GM18951 (cell line): Measurements from ENCODE around the gene FIS1.
A peak's percentile ranks its signal among the peaks of the same experiment; 100 is the strongest.
"Not testable (repeated sequence)": the region's sequence is repeated elsewhere in the genome, so short reads cannot be mapped to it uniquely, and the experiment has no call there.

Experiments
- POLR2A ChIP-seq: IDR thresholded peaks from 4 replicates; pipeline ENCODE4 v1.6.1; 2011; ENCODE audit warnings: mild to moderate bottlenecking; ENCODE audit not compliant: insufficient read length, insufficient read depth; ENCODE audit errors: extremely low read depth
- in situ Hi-C: fragments of 300-500 bp; cut with MboI; formaldehyde crosslinking; loops from one replicate; pipeline ENCODE4 v1.12.0; 2022; ENCODE audit warnings: low sequenced_read_pairs, mixed read lengths, inconsistent platforms; ENCODE audit not compliant: unreplicated experiment

FIS1 gene

DNA sequence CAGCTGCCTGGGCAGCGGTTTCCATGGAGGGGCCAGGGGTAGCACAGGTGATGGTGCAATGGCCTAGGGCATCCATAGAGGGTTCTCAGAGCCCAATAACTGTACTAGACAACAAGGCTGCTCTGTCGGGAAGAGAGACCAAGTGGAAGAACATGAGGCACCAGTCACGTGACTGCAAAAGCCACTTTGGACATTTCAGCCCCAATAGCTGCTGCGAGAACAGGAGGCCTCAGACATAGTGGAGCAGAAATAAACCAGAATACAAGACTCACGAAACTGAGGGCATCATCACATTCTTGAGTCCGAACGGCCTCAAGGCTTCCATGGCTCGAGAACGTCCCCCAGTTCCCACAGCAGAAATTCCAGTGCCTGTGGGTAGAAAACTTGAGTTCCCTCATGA lies 32.3 kb upstream of the FIS1 start:
- in situ Hi-C loops = no loop called here
- no peak for TF ChIP-seq POLR2A

- in situ Hi-C loops = no loop called here
- no peak for TF ChIP-seq POLR2A
Observed at GRCh38 chr7:101273206-101273605, 28.3 kb upstream of the FIS1 start.

GRCh38 chr7:101271021-101271420 lies 26.1 kb upstream of the FIS1 start:
- in situ Hi-C loops = no loop called here
- TF ChIP-seq POLR2A = no peak

- in situ Hi-C loops = no loop called here
- TF ChIP-seq POLR2A = no peak
Observed at GRCh38 chr7:101269664-101270063, 24.8 kb upstream of the FIS1 start.

DNA sequence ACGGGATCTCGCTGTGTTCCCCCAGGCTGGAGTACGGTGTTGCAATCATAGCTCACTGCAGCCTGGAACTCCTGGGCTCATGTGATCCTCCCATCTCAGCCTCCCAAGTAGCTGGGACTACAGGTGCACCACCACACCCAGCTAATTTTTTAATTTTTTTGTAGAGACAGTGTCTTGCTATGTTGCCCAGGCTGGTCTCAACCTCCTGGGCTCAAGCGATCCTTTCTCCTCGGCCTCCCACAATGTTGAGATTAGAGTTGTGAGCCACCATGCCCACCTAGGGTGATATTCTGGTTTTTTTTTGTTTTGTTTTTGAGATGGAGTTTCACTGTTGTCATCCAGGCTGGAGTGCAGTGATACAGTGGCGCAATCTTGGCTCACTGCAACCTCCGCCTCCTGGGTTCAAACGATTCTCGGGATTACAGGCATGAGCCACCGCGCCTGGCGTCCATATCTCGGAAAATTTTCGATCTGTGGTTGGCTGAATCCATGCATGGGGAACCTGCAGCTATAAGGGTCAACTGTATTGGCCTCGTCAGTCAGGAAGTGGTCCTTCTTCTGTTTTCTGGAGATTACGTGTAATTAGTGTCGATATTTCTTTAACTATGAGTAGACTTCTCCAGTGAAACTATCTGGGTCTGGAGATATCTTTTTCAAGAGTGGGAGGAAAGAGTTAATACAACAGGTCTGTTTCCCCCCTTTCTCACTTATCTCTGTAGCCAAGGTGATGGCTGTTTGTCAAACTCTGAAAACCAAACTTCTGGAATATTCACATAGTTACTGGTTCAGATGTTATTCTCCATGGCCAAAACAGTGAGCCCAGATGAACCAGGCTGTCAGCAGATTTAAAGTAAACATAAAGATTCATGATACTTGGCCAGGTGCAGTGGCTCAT lies 21.0 kb upstream of the FIS1 start:
- in situ Hi-C loops = no loop called here
- no peak for TF ChIP-seq POLR2A

DNA sequence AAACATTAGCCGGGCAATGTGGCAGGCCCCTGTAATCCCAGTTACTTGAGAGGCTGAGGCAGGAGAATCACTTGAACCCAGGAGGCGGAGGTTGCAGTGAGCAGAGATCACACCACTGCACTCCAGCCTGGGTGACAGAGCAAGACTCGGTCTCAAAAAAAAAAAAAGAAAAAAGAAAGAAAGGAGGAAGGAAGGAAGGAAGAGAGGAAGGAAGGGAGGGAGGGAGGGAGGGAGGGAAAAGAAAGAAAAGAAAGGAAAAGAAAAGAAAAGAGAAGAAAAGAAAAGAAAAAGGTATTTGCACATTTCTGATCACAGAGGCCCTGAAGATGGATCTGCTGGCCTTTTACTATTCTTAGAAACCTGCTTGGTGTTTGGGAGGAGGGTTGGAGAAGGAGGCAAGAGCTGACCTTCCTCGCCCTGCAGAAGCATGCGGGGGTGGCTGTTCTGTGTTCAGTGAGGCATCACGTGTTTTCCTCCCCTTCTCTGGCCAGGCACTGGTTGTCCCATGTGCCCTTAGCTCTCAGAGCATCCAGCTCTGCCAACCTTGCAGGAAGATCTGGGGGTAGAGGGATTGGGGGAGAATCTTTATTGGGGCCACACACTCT lies 19.3 kb upstream of the FIS1 start:
- in situ Hi-C loops = not testable (repeated sequence)

- TF ChIP-seq POLR2A = no peak
Observed at GRCh38 chr7:101258243-101258731, 13.4 kb upstream of the FIS1 start.

DNA sequence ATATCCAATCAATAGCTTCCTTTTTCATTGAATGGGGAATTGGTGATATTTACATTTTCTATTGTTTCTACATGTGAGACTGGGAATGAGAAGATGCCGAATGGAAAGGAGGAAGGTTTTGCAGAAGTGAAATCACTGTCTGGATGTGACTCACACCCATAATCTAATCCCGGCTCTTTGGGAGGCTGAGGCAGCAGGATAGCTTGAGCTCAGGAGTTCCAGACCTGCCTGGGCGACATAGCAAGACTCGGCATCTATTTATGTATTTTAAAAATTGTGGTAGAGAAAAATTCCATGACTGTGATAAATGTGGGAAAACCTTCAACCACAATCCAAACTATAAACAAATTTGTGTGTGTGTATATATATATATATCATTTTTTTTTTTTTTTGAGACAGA lies 10.9 kb upstream of the FIS1 start:
- in situ Hi-C loops = no loop called here
- no peak for TF ChIP-seq POLR2A

More at GRCh38 chr7:101258243-101258731, 13.4 kb upstream of the FIS1 start:
- in situ Hi-C loops = no loop called here

DNA sequence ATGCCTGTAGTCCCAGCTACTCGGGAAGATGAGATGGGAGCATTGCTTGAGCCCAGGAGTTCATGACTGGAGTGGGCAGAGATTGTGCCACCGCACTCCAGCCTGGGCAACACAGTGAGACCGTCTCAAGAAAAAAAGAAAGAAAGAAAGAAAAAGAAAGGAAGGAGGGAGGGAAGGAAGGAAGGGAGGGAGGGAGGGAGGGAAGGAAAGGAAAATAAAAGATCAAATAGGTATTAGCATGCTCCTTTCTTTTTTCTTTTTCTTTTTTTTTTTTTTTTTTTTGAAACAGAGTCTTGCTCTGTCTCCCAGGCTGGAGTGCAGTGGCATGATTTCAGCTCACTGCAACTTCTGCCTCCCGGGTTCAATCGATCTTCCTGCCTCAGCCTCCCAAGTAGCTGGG lies 8.3 kb upstream of the FIS1 start:
- in situ Hi-C loops = not testable (repeated sequence)

GRCh38 chr7:101251871-101252659 lies 7.2 kb upstream of the FIS1 start:
- peak; percentile 74 for TF ChIP-seq POLR2A
- in situ Hi-C loops = no loop called here

DNA sequence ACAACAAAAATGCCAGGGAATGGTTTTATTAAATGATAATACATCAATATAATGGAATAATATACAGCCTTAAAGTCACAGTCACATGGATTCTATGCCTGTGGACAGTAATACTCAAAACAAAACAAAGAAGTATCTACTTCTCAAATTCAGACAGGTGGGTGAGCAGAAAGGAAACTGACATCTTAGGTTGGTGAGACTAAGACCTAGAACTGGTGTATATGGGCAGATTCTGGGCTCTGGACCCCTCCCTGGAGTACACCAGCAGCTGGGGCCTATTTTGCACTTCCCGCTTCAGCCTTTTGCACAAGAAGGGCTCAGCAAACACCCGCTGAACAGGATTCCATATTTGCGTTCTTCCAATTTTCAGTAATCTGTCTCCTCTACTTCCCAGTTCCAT lies 5.4 kb upstream of the FIS1 start:
- in situ Hi-C loops = no loop called here
- no peak for TF ChIP-seq POLR2A

- no peak for TF ChIP-seq POLR2A
- in situ Hi-C loops = no loop called here
Observed at GRCh38 chr7:101248276-101248675, 3.4 kb upstream of the FIS1 start.

GRCh38 chr7:101245147-101245668 lies 327 bp upstream of the FIS1 start:
- in situ Hi-C loops = no loop called here
- TF ChIP-seq POLR2A = peak; percentile 10

DNA sequence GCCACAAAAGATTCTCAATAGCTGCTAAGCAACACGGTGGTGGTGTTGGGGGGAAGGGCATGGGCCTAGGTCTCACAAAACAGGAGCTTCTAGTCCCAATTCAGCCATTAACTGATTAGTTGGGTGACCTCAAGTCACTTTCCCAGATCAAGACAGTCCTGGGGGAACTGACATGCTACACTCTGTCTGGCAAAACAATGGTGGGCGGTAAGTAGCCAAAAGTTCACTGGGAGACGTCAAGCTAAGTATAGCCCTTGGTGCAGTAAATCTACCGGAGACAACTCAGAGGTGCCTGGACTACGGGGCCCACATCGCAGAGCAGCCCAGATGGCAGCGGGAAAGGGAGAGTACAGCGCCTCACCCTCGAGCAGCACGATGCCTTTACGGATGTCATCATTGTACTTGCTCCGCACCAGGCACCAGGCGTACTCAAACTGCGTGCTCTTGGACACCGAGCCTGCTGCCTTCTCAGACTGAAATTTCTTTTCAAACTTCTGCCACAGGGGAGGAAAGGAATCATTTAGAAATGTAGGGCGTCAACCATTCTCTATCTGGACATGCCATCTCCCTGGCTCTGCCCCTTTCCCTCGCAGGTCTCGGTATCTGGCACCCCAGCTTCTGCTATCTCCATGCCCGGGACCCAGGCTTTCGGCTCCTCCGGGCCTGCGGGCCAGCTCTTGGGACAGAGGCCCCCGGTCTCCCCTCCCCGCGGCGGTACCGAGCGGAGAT lies 1.1 kb downstream of the FIS1 start:
- TF ChIP-seq POLR2A = no peak
- in situ Hi-C loops = no loop called here
